B cell (primary cell): ENCODE results near the gene NHS. TPM values are rescaled to one million over a fixed set of nuclear protein-coding genes. Genes with fewer than 3 reads are reported as not detected.

Experiments
- ATAC-seq: fragments of 200-7000 bp; cut with Tn5 transposase; one replicate; pipeline ENCODE4 v1.10.0; 2021; ENCODE audit warnings: low read depth, mild to moderate bottlenecking, moderate number of reproducible peaks, moderate library complexity
- CTCF ChIA-PET: fragments of 350-600 bp; sonication (Branson Sonifier 250); formaldehyde crosslinking; loops from one replicate; lab custom pipeline; 2021; ENCODE audit warnings: antibody characterized with exemption, inconsistent platforms; lab: Charles Lee
- POLR2A ChIA-PET: fragments of 350-600 bp; sonication (Branson Sonifier 250); formaldehyde crosslinking; loops from one replicate; lab custom pipeline; 2021; ENCODE audit warnings: antibody characterized with exemption; lab: Charles Lee
- DNase-seq: peaks from one replicate; pipeline ENCODE4 v3.0.0; 2013
- H2AFZ ChIP-seq: 2 replicates; pipeline ENCODE4 v1.6.1; 2012; ENCODE audit warnings: mild to moderate bottlenecking, low read depth, low read length; ENCODE audit not compliant: insufficient read depth, poor library complexity, severe bottlenecking
- H3K27ac ChIP-seq, 2 donors: 1 replicate in 1 of 2; 2 replicates in 1 of 2; pipeline ENCODE4 v1.5.1; 2012 to 2013; ENCODE audit warnings: low read length in 2 of 2, mild to moderate bottlenecking in 2 of 2, moderate library complexity in 1 of 2
- H3K27me3 ChIP-seq, 4 experiments: fragments of 200-600 bp in 1 of 4; sonication (generic) in 1 of 4; replicated peaks in 1 of 4; 1 replicate in 2 of 4; 2 replicates in 2 of 4; pipeline versions ENCODE4 v1.6.1 to v1.7.0; 2013 to 2016; ENCODE audit warnings: low read length in 3 of 4, mild to moderate bottlenecking in 2 of 4, mixed read lengths in 1 of 4, moderate library complexity in 1 of 4; ENCODE audit not compliant: insufficient read depth in 4 of 4, control insufficient read depth in 3 of 4; ENCODE audit errors: control extremely low read depth in 1 of 4
- H3K36me3 ChIP-seq, 2 experiments: replicated peaks in 1 of 2; 1 replicate in 1 of 2; 2 replicates in 1 of 2; pipeline versions ENCODE4 v1.6.1 to v1.7.1; 2013; ENCODE audit warnings: low read length in 1 of 2; ENCODE audit not compliant: insufficient read depth in 2 of 2, control insufficient read depth in 1 of 2; ENCODE audit errors: control extremely low read depth in 1 of 2, extremely low read depth in 1 of 2
- H3K4me1 ChIP-seq, 2 donors: fragments of 200-600 bp in 1 of 2; sonication (generic) in 1 of 2; 1 replicate in 1 of 2; 2 replicates in 1 of 2; pipeline versions ENCODE4 v1.5.1 to v1.6.1; 2013 to 2017; ENCODE audit warnings: low read length in 2 of 2; ENCODE audit not compliant: control insufficient read depth in 2 of 2, insufficient read depth in 2 of 2
- H3K4me2 ChIP-seq: replicated peaks from 2 replicates; pipeline ENCODE3; 2012; ENCODE audit warnings: mild to moderate bottlenecking, low read depth, low read length; ENCODE audit not compliant: poor library complexity, severe bottlenecking
- H3K4me3 ChIP-seq, 5 experiments: fragments of 200-600 bp in 1 of 5; sonication (generic) in 1 of 5; 1 replicate in 3 of 5; 2 replicates in 2 of 5; pipeline versions ENCODE4 v1.5.1 to v1.7.0; 2011 to 2016; ENCODE audit warnings: low read length in 4 of 5, mild to moderate bottlenecking in 4 of 5, low read depth in 2 of 5, control low read depth in 1 of 5, moderate library complexity in 1 of 5; ENCODE audit not compliant: insufficient read depth in 1 of 5; ENCODE audit errors: control extremely low read depth in 1 of 5, extremely low read depth in 1 of 5
- H3K79me2 ChIP-seq: fragments of 200-600 bp; sonication (generic); one replicate; pipeline ENCODE4 v1.6.0; 2016; ENCODE audit warnings: low read length; ENCODE audit not compliant: control insufficient read depth, insufficient read depth
- H3K9ac ChIP-seq: fragments of 200-600 bp; sonication (generic); 2 replicates; pipeline ENCODE4 v1.6.1; 2017; ENCODE audit warnings: mild to moderate bottlenecking, low read length, moderate library complexity
- H3K9me3 ChIP-seq, 3 donors: one replicate each; pipeline versions ENCODE4 v1.6.1 to v1.7.1; 2013; ENCODE audit warnings: low read length in 2 of 3; ENCODE audit not compliant: control insufficient read depth in 2 of 3, insufficient read depth in 1 of 3; ENCODE audit errors: control extremely low read depth in 1 of 3
- H4K20me1 ChIP-seq: 2 replicates; pipeline ENCODE4 v1.6.0; 2012; ENCODE audit warnings: mild to moderate bottlenecking, low read length; ENCODE audit not compliant: insufficient read depth, control insufficient read depth, poor library complexity, severe bottlenecking
- H3K27ac Mint-ChIP-seq: one replicate; pipeline ENCODE4 v1.8.0; 2021; ENCODE audit warnings: mixed read lengths
- H3K27me3 Mint-ChIP-seq: one replicate; pipeline ENCODE4 v1.8.0; 2021; ENCODE audit warnings: mixed read lengths
- H3K4me1 Mint-ChIP-seq: one replicate; pipeline ENCODE4 v1.8.0; 2021; ENCODE audit warnings: mixed read lengths
- H3K4me3 Mint-ChIP-seq: one replicate; pipeline ENCODE4 v1.8.0; 2021; ENCODE audit warnings: mixed read lengths
- H3K9me3 Mint-ChIP-seq: one replicate; pipeline ENCODE4 v1.8.0; 2022; ENCODE audit warnings: mixed read lengths; ENCODE audit not compliant: insufficient read depth
- EZH2 ChIP-seq: IDR thresholded peaks from 2 replicates; pipeline ENCODE4 v1.6.1; 2012; ENCODE audit warnings: borderline replicate concordance, low read depth, mild to moderate bottlenecking, moderate library complexity, low read length; ENCODE audit not compliant: insufficient read depth, poor library complexity, severe bottlenecking
- WGBS: methylation state at CpG from one replicate; pipeline ENCODE4 v1.1.5; 2013; ENCODE audit warnings: missing lambda C conversion rate; ENCODE audit not compliant: insufficient coverage; 5-methylcytosine and 5-hydroxymethylcytosine counted together
- intact Hi-C: fragments of 100-400 bp; cut with micrococcal nuclease; formaldehyde crosslinking; loops from one replicate; pipeline ENCODE4 v1.10.0; 2022
- polyA plus RNA-seq: library from polyadenylated mRNA; depleted of rRNA; stranded (reverse); fragments of >200 nt; gene quantifications from 2 replicates; pipeline ENCODE4 v1.2.3, GENCODE V29; 2012
- total RNA-seq, 2 donors: library from RNA; stranded (reverse); fragments of 120-200 nt in 1 of 2; gene quantifications; 1 replicate in 1 of 2; 2 replicates in 1 of 2; pipeline versions ENCODE4 v1.2.3 to v1.2.4, GENCODE V29; 2013 to 2022
- TF ChIP-seq, protein P1 (sequence below): fragments of 200-600 bp; IDR thresholded peaks from one replicate; pipeline ENCODE4 v1.8.0; 2022; ENCODE audit warnings: antibody characterized with exemption, mild to moderate bottlenecking

The NHS gene
- total and polyA plus RNA-seq, 2 donors (not counting 1 experiment from before 2014, with no cell fraction given): not detected

DNA sequence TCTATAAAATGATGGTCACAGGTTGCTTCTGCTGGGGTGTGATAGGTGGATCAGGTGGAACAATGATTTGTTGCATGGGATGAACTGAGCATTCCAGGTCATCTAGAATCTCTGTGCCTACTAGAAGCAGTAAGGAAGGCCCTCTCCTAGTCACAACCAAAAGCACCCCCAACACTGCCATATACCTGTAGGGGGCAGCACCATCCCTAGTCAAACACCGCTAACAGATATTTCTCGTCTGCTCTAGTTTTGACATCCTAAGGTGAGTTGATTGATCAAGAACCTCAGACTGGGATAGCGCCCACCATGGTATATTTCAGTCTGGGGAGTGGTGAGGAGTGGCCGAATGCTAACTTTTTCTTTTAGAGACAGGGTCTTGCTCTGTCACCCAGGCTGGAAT, 160.2 kb downstream of the NHS start:
- Histone ChIP-seq H3K4me1 (no peaks in the 10 kb centered on the region), H3K4me2 (no peak overlapping the region), H3K36me3 (no peaks in the 10 kb centered on the region), H2AFZ (no peak overlapping the region), H3K27me3 (no peaks in the 10 kb centered on the region), H3K9me3 (no peaks in the 10 kb centered on the region), H4K20me1 (no peaks in the 10 kb centered on the region), H3K9ac (no peak overlapping the region), H3K4me3 (no peak overlapping the region), H3K27ac (no peak overlapping the region), H3K79me2 (no peaks in the 10 kb centered on the region)
- intact Hi-C loops: no loop called here
- no peak for DNase-seq
- TF ChIP-seq EZH2: no peak
- TF ChIP-seq, protein P1, sequence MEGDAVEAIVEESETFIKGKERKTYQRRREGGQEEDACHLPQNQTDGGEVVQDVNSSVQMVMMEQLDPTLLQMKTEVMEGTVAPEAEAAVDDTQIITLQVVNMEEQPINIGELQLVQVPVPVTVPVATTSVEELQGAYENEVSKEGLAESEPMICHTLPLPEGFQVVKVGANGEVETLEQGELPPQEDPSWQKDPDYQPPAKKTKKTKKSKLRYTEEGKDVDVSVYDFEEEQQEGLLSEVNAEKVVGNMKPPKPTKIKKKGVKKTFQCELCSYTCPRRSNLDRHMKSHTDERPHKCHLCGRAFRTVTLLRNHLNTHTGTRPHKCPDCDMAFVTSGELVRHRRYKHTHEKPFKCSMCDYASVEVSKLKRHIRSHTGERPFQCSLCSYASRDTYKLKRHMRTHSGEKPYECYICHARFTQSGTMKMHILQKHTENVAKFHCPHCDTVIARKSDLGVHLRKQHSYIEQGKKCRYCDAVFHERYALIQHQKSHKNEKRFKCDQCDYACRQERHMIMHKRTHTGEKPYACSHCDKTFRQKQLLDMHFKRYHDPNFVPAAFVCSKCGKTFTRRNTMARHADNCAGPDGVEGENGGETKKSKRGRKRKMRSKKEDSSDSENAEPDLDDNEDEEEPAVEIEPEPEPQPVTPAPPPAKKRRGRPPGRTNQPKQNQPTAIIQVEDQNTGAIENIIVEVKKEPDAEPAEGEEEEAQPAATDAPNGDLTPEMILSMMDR: no peak
- Mint-ChIP-seq H3K4me3 (no peak overlapping the region), H3K27me3 (no peaks in the 10 kb centered on the region), H3K27ac (no peak overlapping the region), H3K9me3 (no peaks in the 10 kb centered on the region), H3K4me1 (no peaks in the 10 kb centered on the region)
- CTCF ChIA-PET: no interaction called here
- no peak for ATAC-seq
- POLR2A ChIA-PET: no interaction called here
- no CpG with 5 or more reads among the region's 4 CpGs for WGBS

DNA sequence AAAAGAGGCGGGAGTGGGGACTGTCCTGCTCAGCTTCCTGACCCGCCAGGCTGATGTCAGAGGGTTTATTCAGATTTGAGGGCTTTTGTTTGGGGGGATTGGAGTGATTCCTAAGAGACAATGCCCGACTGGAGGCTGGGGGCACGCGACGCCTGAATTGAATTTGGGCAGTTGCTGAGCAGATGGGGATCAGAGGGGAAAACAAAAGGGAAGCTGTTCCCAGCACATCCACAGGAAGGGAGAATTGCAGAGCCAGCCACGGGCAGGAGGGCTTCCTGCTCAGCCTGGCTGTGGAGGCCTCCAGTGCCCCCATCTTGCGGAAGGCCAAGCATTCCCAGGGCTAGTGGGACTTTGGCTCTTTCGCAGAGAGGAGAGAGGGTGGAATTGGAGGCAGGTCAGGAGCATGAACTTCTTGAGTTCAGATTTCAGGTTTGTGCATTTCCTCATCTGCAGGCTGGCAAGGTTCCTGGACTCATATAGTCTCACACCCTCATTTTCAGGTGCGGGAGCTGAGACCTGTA, 162.8 kb downstream of the NHS start:
- no peak for TF ChIP-seq EZH2
- TF ChIP-seq, protein P1: no peak
- Histone ChIP-seq H4K20me1 (no peaks in the 10 kb centered on the region), H3K9ac (no peak overlapping the region), H3K27me3 (no peaks in the 10 kb centered on the region), H3K79me2 (no peaks in the 10 kb centered on the region), H3K4me1 (no peaks in the 10 kb centered on the region), H3K4me3 (no peak overlapping the region), H3K36me3 (no peaks in the 10 kb centered on the region), H3K4me2 (no peak overlapping the region), H3K9me3 (no peaks in the 10 kb centered on the region), H2AFZ (no peak overlapping the region), H3K27ac (no peak overlapping the region)
- H3K4me3 Mint-ChIP-seq: no peak overlapping the region
- intact Hi-C loops: no loop called here
- ChIA-PET CTCF (interaction anchor here (0.6 kb wide), 1 partner anchor 976 kb away, joined by 3 read pairs; no protein-coding TSS in a partner anchor), POLR2A (no interaction called here)
- H3K27ac Mint-ChIP-seq: no peak overlapping the region
- no peaks in the 10 kb centered on the region for H3K9me3 Mint-ChIP-seq
- no peaks in the 10 kb centered on the region for H3K4me1 Mint-ChIP-seq
- no peaks in the 10 kb centered on the region for H3K27me3 Mint-ChIP-seq
- no peak for DNase-seq
- no CpG with 5 or more reads among the region's 10 CpGs for WGBS
- ATAC-seq: no peak
